Transverse colon (tissue), 4 donors: Measurements from ENCODE around the gene RAB17.

ENCODE experiments used
- EP300 ChIP-seq: sonication (generic); formaldehyde crosslinking; IDR thresholded peaks from one replicate; pipeline ENCODE4 v1.6.1; 2017; ENCODE audit warnings: antibody characterized with exemption, low read depth
- POLR2A ChIP-seq: fragments of 450-650 bp; IDR thresholded peaks from one replicate; pipeline ENCODE4 v1.6.1; 2016; ENCODE audit warnings: antibody characterized with exemption, mild to moderate bottlenecking, moderate library complexity
- POLR2AphosphoS5 ChIP-seq, 3 donors: sonication (generic); formaldehyde crosslinking; IDR thresholded peaks; one replicate each; pipeline ENCODE4 v1.6.1; 2016; ENCODE audit warnings: antibody characterized with exemption in 3 of 3
- TF ChIP-seq, protein P1 (sequence below), 5 experiments: fragments of 200-600 bp in 3 of 5; fragments of 450-650 bp in 2 of 5; sonication (generic) in 3 of 5; IDR thresholded peaks; 1 replicate in 2 of 5; 2 replicates in 3 of 5; pipeline ENCODE4 v1.5.1; 2016 to 2017; ENCODE audit warnings: antibody characterized with exemption in 5 of 5, inconsistent platforms in 3 of 5, mild to moderate bottlenecking in 2 of 5, moderate library complexity in 1 of 5

DNA sequence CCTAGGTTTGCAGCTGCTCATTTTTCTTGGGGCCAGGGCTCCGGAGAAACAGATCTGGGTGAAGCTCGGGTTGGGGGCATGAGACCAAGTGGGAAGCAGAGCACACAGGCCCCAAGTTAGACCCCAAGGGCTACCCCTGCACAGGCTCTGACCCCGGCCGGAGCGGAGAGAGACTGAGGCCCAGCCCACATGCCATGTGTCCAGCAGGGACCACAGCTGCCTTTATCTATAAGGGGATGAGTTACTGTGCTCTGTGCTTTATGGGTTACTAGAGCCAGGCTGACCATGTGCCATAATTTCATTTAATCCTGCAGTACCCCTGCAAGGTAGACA lies 54.5 kb downstream of the RAB17 start:
- TF ChIP-seq EP300 (no peak), POLR2A (no peak), POLR2AphosphoS5 (IDR thresholded peaks at IDR 0.05) (no peak)
- TF ChIP-seq, protein P1, sequence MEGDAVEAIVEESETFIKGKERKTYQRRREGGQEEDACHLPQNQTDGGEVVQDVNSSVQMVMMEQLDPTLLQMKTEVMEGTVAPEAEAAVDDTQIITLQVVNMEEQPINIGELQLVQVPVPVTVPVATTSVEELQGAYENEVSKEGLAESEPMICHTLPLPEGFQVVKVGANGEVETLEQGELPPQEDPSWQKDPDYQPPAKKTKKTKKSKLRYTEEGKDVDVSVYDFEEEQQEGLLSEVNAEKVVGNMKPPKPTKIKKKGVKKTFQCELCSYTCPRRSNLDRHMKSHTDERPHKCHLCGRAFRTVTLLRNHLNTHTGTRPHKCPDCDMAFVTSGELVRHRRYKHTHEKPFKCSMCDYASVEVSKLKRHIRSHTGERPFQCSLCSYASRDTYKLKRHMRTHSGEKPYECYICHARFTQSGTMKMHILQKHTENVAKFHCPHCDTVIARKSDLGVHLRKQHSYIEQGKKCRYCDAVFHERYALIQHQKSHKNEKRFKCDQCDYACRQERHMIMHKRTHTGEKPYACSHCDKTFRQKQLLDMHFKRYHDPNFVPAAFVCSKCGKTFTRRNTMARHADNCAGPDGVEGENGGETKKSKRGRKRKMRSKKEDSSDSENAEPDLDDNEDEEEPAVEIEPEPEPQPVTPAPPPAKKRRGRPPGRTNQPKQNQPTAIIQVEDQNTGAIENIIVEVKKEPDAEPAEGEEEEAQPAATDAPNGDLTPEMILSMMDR (IDR thresholded peaks at IDR 0.05): no peak
